GM12874 (cell line): Measurements from ENCODE around the gene CSNK1D.

Experiments used
- CTCF ChIP-seq: IDR thresholded peaks from 2 replicates; pipeline ENCODE4 v1.5.1; 2011; ENCODE audit warnings: low read depth, mild to moderate bottlenecking, control low read depth, low read length, moderate library complexity; ENCODE audit not compliant: insufficient read depth

CSNK1D gene

GRCh38 chr17:82228278-82228841, 45.1 kb downstream of the CSNK1D start:
- TF ChIP-seq CTCF: no peak

GRCh38 chr17:82227629-82228277, 45.7 kb downstream of the CSNK1D start:
- no peak for TF ChIP-seq CTCF

- no peak for TF ChIP-seq CTCF
These were observed 46.5 kb downstream of the CSNK1D start for GRCh38 chr17:82226809-82227628.

DNA sequence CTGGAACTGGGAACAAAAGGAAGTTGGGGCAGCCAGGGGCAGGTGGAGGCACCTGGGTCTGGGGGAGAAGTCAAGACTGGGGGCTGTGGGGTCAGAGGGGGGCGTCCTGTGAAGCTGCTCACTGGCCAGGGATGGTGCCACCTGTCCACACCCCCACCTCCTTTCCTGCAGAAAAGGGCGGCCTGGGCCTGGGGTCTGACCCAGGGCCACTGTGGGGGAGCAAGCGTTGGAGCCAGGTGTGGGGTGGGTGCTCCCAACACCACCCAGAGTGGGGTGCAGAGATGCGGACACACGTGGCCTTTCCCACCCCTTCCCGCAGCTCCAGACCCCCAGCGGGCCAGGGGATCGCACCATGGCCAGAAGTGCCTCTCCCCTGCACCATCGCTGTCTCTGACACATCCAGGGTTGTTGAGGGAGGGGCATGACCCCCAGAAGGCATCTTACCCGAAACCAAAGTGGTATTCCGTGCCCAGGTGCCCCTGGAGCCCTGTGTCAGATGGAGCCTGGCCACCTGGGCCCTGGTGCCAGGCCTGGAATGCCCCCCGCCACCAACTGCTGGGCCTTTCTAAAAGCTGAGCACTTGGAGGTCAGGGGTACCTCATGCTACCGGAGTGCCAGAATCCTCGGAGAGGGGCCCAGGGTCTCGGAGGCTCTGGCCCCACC, 47.2 kb downstream of the CSNK1D start:
- no peak for TF ChIP-seq CTCF

DNA sequence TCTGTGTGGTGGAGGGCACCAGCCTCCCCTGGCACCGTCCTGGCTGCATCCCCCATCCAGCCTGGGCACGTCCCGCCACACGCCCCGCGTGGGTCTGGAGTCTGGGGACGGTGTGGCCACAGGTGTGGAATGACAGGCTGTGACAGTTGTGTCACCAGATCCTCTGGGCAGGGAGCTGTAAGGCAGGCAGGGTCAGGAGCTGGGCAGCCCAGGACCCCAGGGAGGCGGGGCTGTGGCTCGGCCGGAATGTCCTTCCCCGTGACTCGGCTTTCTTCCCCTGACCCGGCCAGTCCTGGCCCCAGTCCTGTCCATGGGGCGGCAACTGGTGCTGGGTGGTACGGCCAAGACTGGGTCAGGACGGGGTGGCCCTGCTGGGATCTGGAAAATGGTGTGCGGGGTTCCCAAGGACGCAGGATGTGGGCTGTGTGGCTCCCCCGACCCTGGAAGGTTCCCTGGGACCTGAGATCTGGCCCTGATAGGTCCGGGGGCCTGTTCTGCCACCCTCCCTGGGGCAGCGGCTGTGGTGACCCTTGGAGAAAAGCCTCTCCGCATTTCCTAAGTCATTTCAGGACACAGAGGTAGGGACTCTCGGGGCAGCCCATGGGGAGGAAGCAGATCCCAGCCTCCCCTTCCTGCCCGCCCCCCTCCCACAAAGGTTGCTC, 48.0 kb downstream of the CSNK1D start:
- TF ChIP-seq CTCF: no peak

DNA sequence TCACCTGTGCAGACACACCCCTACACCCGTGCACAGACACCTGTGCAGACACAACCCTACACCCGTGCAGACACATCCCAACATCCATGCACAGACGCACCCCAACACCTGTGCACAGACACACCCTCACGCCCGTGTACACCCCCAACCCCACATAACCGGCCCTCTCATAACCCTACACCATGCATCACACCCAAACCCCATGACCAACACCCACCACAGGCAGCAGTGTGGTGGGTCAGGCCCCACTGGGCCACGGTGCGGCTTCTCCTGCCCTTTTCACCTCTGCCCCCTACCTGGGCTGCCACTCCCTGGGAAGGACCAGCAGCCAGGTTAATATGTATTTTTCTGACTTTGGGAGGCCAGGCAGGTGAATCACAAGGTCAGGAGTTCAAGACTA, 48.8 kb downstream of the CSNK1D start:
- no peak for TF ChIP-seq CTCF
